Loucy (cell line): ENCODE data around the gene CCDC112.
"Not testable (repeated sequence)": the region's sequence is repeated elsewhere in the genome, so short reads cannot be mapped to it uniquely, and the experiment has no call there.

ENCODE experiments used
- H2AFZ ChIP-seq: fragments of 200-600 bp; sonication (generic); 2 replicates; pipeline ENCODE4 v1.6.0; 2016; ENCODE audit warnings: antibody characterized with exemption, mild to moderate bottlenecking, low read length, moderate library complexity
- H3F3A ChIP-seq: fragments of 200-600 bp; 2 replicates; pipeline ENCODE4 v1.6.0; 2016; ENCODE audit warnings: antibody characterized with exemption, low read depth, mild to moderate bottlenecking
- H3K27me3 ChIP-seq: fragments of 200-600 bp; sonication (generic); 2 replicates; pipeline ENCODE4 v1.6.1; 2014; ENCODE audit warnings: low read length, mild to moderate bottlenecking; ENCODE audit not compliant: insufficient read depth, poor library complexity, severe bottlenecking
- H3K36me3 ChIP-seq: fragments of 200-600 bp; sonication (generic); 2 replicates; pipeline ENCODE4 v1.6.1; 2016; ENCODE audit warnings: low read length; ENCODE audit not compliant: insufficient read depth
- H3K4me1 ChIP-seq: fragments of 200-600 bp; sonication (generic); 2 replicates; pipeline ENCODE4 v1.5.1; 2014; ENCODE audit warnings: low read length, mild to moderate bottlenecking; ENCODE audit not compliant: insufficient read depth, poor library complexity, severe bottlenecking
- H3K4me2 ChIP-seq: fragments of 200-600 bp; sonication (generic); 2 replicates; pipeline ENCODE4 v1.6.0; 2014; ENCODE audit warnings: antibody characterized with exemption, low read length, low read depth, mild to moderate bottlenecking; ENCODE audit not compliant: poor library complexity, severe bottlenecking
- H3K4me3 ChIP-seq: fragments of 200-600 bp; sonication (generic); 2 replicates; pipeline ENCODE4 v1.5.1; 2014; ENCODE audit warnings: low read length, mild to moderate bottlenecking, mixed read lengths; ENCODE audit not compliant: poor library complexity, severe bottlenecking
- H3K79me2 ChIP-seq: fragments of 200-600 bp; sonication (generic); 2 replicates; pipeline ENCODE4 v1.6.1; 2014; ENCODE audit warnings: low read length; ENCODE audit not compliant: insufficient read depth
- H3K9ac ChIP-seq: fragments of 200-600 bp; sonication (generic); 2 replicates; pipeline ENCODE4 v1.6.0; 2014; ENCODE audit warnings: mild to moderate bottlenecking, low read depth, low read length, moderate library complexity; ENCODE audit not compliant: poor library complexity, severe bottlenecking
- H3K9me2 ChIP-seq: fragments of 200-600 bp; sonication (generic); replicated peaks from 2 replicates; pipeline ENCODE4 v1.6.1; 2016; ENCODE audit warnings: low read depth, low read length, mixed read lengths
- H3K9me3 ChIP-seq: fragments of 200-600 bp; sonication (generic); 2 replicates; pipeline ENCODE4 v1.6.1; 2014; ENCODE audit warnings: mild to moderate bottlenecking, antibody characterized with exemption, low read length, low read depth; ENCODE audit not compliant: insufficient read depth
- H4K20me1 ChIP-seq: fragments of 200-600 bp; sonication (generic); 2 replicates; pipeline ENCODE4 v1.6.0; 2014; ENCODE audit warnings: antibody characterized with exemption, low read length, mild to moderate bottlenecking; ENCODE audit not compliant: insufficient read depth, poor library complexity, severe bottlenecking
- CTCF ChIP-seq: fragments of 200-600 bp; sonication (generic); conservative IDR thresholded peaks from 2 replicates; pipeline ENCODE4 v1.5.1; 2014; ENCODE audit warnings: mild to moderate bottlenecking, antibody characterized with exemption, low read length
- EZH2phosphoT487 ChIP-seq: fragments of 200-600 bp; IDR thresholded peaks from 2 replicates; pipeline ENCODE4 v1.6.1; 2018; ENCODE audit warnings: antibody characterized with exemption, mild to moderate bottlenecking, moderate library complexity, borderline replicate concordance

CCDC112 gene

GRCh38 chr5:115257981-115258380 lies 38.5 kb downstream of the CCDC112 start:
- TF ChIP-seq CTCF (no peak), EZH2phosphoT487 (no peak)
- H3K4me1 ChIP-seq = peaks cover 11% of the 10 kb centered on the region
- no peak overlapping the region for H2AFZ ChIP-seq

GRCh38 chr5:115249379-115249778 lies 47.1 kb downstream of the CCDC112 start:
- not testable (repeated sequence) for H3K9ac ChIP-seq, H3K36me3 ChIP-seq, H3K27me3 ChIP-seq, H3K4me2 ChIP-seq, H2AFZ ChIP-seq, H3K4me3 ChIP-seq, H3K9me2 ChIP-seq, H3K4me1 ChIP-seq, H3K9me3 ChIP-seq, H3F3A ChIP-seq
- peaks cover 11% of the 10 kb centered on the region for H4K20me1 ChIP-seq
- H3K79me2 ChIP-seq = peaks cover 16% of the 10 kb centered on the region; the same call in 1 of the 2 replicates

More at GRCh38 chr5:115257981-115258380, 38.5 kb downstream of the CCDC112 start:
- H3K27me3 ChIP-seq = no peaks in the 10 kb centered on the region
- H3K9me3 ChIP-seq = no peaks in the 10 kb centered on the region
- peaks cover 83% of the 10 kb centered on the region for H3K79me2 ChIP-seq
- H3K4me3 ChIP-seq = peak overlapping the region; percentile 44
- H3K36me3 ChIP-seq = no peaks in the 10 kb centered on the region
- H3F3A ChIP-seq = no peaks in the 10 kb centered on the region
- H3K9me2 ChIP-seq = no peaks in the 10 kb centered on the region
- peaks cover 42% of the 10 kb centered on the region for H4K20me1 ChIP-seq
- peak overlapping the region; percentile 95 for H3K4me2 ChIP-seq
- H3K9ac ChIP-seq = no peak overlapping the region

- Histone ChIP-seq H3F3A (no peaks in the 10 kb centered on the region), H3K79me2 (no peaks in the 10 kb centered on the region), H3K9me3 (no peaks in the 10 kb centered on the region), H3K4me1 (no peaks in the 10 kb centered on the region), H3K9me2 (no peaks in the 10 kb centered on the region), H3K4me2 (no peak overlapping the region), H3K27me3 (no peaks in the 10 kb centered on the region), H3K4me3 (no peak overlapping the region), H2AFZ (no peak overlapping the region), H4K20me1 (peaks cover 8% of the 10 kb centered on the region), H3K36me3 (no peaks in the 10 kb centered on the region), H3K9ac (no peak overlapping the region)
- no peak for TF ChIP-seq EZH2phosphoT487
- peak; percentile 60 for TF ChIP-seq CTCF
Measured at GRCh38 chr5:115246361-115246991, 50.0 kb downstream of the CCDC112 start.

- TF ChIP-seq EZH2phosphoT487 = no peak
- TF ChIP-seq CTCF = no peak
- no peaks in the 10 kb centered on the region for H3F3A ChIP-seq
- no peaks in the 10 kb centered on the region for H3K4me1 ChIP-seq
- H3K36me3 ChIP-seq = peaks cover 17% of the 10 kb centered on the region; the same call in 1 of the 2 replicates
- no peaks in the 10 kb centered on the region for H3K9me3 ChIP-seq
- no peak overlapping the region for H3K4me2 ChIP-seq
- no peak overlapping the region for H2AFZ ChIP-seq
- H3K27me3 ChIP-seq = no peaks in the 10 kb centered on the region
- peaks cover 8% of the 10 kb centered on the region for H4K20me1 ChIP-seq
- no peak overlapping the region for H3K4me3 ChIP-seq
- H3K9me2 ChIP-seq = no peaks in the 10 kb centered on the region
- no peak overlapping the region for H3K9ac ChIP-seq
- no peaks in the 10 kb centered on the region for H3K79me2 ChIP-seq
Measured at GRCh38 chr5:115243412-115243811, 53.0 kb downstream of the CCDC112 start.
